ENCODE measurements around the gene SLC22A17.

The SLC22A17 gene

DNA sequence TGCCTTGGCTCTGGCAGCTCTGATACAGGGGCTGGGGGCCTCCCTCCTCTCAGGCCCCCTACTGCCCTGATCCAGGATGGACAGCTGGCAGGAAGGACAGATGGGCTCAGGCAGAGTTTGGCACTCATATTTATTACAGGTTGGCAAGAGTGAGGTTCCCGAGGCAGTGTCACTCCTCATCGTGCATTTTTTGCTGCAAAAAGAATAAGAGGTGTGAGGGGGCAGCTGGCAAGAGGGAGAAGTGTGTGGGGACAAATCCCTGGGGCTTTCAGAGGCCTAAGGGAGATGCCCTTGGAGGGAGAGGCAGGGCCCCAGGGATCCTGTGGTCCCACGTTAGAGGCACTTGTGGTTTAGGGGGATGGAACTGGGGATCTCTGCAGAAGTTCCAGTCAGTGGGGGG, 29.2 kb upstream of the SLC22A17 start:
- no peak overlapping the region for H3K4me3 ChIP-seq (ENCODE audit: low read length)
- H3K36me3 ChIP-seq (ENCODE audit: control insufficient read depth, insufficient read depth, low read length): no peaks in the 10 kb centered on the region
- no peaks in the 10 kb centered on the region for H3K4me1 ChIP-seq (ENCODE audit: control insufficient read depth, insufficient read depth, low read length)
- DNase-seq (ENCODE audit: low read depth, low spot score): no peak
- H3K9me3 ChIP-seq (ENCODE audit: control insufficient read depth, insufficient read depth, low read length): no peaks in the 10 kb centered on the region
- H3K27me3 ChIP-seq (ENCODE audit: control insufficient read depth, insufficient read depth, low read length): no peaks in the 10 kb centered on the region
- WGBS (ENCODE audit: insufficient coverage, insufficient read length): no CpG with 5 or more reads among the region's 3 CpGs
- H3K27ac ChIP-seq (ENCODE audit: low read length): no peak overlapping the region

- Histone ChIP-seq H3K9me3 (ENCODE audit: control insufficient read depth, insufficient read depth, low read length) (no peaks in the 10 kb centered on the region), H3K27me3 (ENCODE audit: control insufficient read depth, insufficient read depth, low read length) (no peaks in the 10 kb centered on the region), H3K4me3 (ENCODE audit: low read length) (no peak overlapping the region), H3K36me3 (ENCODE audit: control insufficient read depth, insufficient read depth, low read length) (no peaks in the 10 kb centered on the region), H3K4me1 (ENCODE audit: control insufficient read depth, insufficient read depth, low read length) (no peaks in the 10 kb centered on the region), H3K27ac (ENCODE audit: low read length) (no peak overlapping the region)
- DNase-seq (ENCODE audit: low read depth, low spot score): no peak
- WGBS (ENCODE audit: insufficient coverage, insufficient read length): no CpG with 5 or more reads among the region's 4 CpGs
Measured at GRCh38 chr14:23380976-23381375, 28.3 kb upstream of the SLC22A17 start.

GRCh38 chr14:23380197-23380914, 27.7 kb upstream of the SLC22A17 start:
- no CpG with 5 or more reads among the region's 16 CpGs for WGBS (ENCODE audit: insufficient coverage, insufficient read length)
- H3K36me3 ChIP-seq (ENCODE audit: control insufficient read depth, insufficient read depth, low read length): no peaks in the 10 kb centered on the region
- H3K9me3 ChIP-seq (ENCODE audit: control insufficient read depth, insufficient read depth, low read length): no peaks in the 10 kb centered on the region
- no peaks in the 10 kb centered on the region for H3K4me1 ChIP-seq (ENCODE audit: control insufficient read depth, insufficient read depth, low read length)
- no peaks in the 10 kb centered on the region for H3K27me3 ChIP-seq (ENCODE audit: control insufficient read depth, insufficient read depth, low read length)
- no peak overlapping the region for H3K4me3 ChIP-seq (ENCODE audit: low read length)
- DNase-seq (ENCODE audit: low read depth, low spot score): no peak
- H3K27ac ChIP-seq (ENCODE audit: low read length): no peak overlapping the region

DNA sequence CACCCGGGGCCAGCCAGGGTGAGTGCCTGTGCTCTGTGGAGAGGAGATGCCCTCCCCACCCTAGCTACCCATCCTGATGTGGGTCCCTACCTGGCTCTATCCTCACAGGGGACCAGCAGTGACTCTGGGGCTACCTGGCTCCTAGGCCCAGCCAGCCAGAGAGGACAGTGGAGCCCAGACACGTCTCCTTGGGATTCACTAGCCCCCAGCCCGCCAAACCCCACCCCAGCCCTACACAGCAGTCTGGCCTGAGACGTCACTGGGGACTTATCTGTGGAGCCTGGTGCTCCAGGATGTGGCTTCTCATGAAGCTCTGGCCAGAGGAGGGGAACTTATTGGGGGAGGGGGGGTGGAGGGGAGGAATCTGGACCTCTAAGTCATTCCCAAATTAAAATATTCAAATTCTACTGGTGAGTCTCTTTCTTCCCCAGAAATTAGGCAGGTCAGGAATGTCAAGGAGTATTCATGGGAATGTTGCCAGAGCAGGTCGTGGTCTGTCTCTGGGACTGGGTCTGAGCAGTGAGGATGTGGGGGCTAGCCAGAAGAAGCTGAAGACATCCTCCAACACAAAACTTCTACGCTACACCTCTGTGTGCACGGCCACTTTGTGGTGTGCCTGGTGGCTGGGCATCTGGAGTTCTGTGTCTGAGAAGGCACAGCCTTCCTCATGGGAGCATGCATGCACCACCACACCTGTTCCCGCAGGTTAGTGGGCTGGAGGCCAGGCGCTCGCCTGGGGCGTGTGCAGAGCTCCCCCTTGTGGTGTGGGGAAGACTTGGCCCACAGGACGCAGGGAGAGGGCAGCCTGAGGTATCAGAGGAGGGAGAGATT, 26.9 kb upstream of the SLC22A17 start:
- no peaks in the 10 kb centered on the region for H3K4me1 ChIP-seq (ENCODE audit: control insufficient read depth, insufficient read depth, low read length)
- H3K27ac ChIP-seq (ENCODE audit: low read length): no peak overlapping the region
- H3K27me3 ChIP-seq (ENCODE audit: control insufficient read depth, insufficient read depth, low read length): no peaks in the 10 kb centered on the region
- no peaks in the 10 kb centered on the region for H3K9me3 ChIP-seq (ENCODE audit: control insufficient read depth, insufficient read depth, low read length)
- no peak for DNase-seq (ENCODE audit: low read depth, low spot score)
- H3K4me3 ChIP-seq (ENCODE audit: low read length): no peak overlapping the region
- WGBS (ENCODE audit: insufficient coverage, insufficient read length): no CpG with 5 or more reads among the region's 12 CpGs
- H3K36me3 ChIP-seq (ENCODE audit: control insufficient read depth, insufficient read depth, low read length): no peaks in the 10 kb centered on the region

- Histone ChIP-seq H3K4me3 (ENCODE audit: low read length) (no peak overlapping the region), H3K9me3 (ENCODE audit: control insufficient read depth, insufficient read depth, low read length) (no peaks in the 10 kb centered on the region), H3K27ac (ENCODE audit: low read length) (no peak overlapping the region), H3K36me3 (ENCODE audit: control insufficient read depth, insufficient read depth, low read length) (no peaks in the 10 kb centered on the region), H3K27me3 (ENCODE audit: control insufficient read depth, insufficient read depth, low read length) (no peaks in the 10 kb centered on the region), H3K4me1 (ENCODE audit: control insufficient read depth, insufficient read depth, low read length) (no peaks in the 10 kb centered on the region)
- WGBS (ENCODE audit: insufficient coverage, insufficient read length): no CpG with 5 or more reads among the region's 11 CpGs
- no peak for DNase-seq (ENCODE audit: low read depth, low spot score)
Measured at GRCh38 chr14:23378612-23379220, 26.0 kb upstream of the SLC22A17 start.

DNA sequence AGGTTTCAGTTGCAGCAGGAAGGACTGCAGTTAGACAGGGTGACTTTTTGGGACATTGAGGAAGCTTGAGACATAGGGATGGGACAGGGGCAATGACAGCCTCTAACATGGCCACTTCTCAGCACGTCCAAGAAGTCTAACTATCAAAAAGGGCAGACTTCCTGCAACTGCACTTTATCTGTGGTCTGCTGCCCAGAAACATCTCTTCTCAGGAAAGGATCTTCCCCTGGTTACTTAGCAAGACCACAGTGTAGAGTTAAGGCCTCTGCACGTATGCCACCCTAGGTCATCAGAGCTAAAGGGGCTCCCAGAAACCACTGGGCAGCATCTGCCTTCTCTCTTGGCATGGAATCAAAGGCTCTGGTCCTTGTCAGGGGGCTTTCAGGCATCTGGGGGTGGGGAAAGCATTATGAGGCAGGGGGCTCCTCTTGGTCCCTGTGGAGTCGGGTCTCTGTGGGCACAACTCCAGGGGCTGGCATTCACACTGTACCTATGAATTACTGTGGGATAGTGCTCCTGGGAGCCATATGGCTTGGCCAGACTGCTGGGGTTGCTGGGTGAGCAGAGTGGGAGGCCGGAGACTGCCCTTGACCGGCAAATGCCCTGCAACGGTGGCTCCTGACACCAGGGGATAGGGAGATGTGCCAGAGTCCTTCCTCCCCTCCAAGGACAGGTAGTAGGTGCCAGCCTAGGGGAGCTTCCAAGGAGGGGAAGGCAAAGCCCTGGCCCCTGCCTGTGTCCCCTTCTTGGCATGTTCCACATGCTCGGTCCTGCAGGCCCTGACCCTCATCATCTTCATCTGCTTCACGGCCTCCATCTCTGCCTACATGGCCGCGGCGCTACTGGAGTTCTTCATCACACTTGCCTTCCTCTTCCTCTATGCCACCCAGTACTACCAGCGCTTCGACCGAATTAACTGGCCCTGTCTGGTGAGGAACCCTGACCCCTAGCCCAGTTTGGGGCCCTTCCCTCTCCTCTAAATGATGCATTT, 25.2 kb upstream of the SLC22A17 start:
- WGBS (ENCODE audit: insufficient coverage, insufficient read length): no CpG with 5 or more reads among the region's 14 CpGs
- no peak for DNase-seq (ENCODE audit: low read depth, low spot score)
- no peak overlapping the region for H3K27ac ChIP-seq (ENCODE audit: low read length)
- no peak overlapping the region for H3K4me3 ChIP-seq (ENCODE audit: low read length)
- H3K36me3 ChIP-seq (ENCODE audit: control insufficient read depth, insufficient read depth, low read length): no peaks in the 10 kb centered on the region
- no peaks in the 10 kb centered on the region for H3K27me3 ChIP-seq (ENCODE audit: control insufficient read depth, insufficient read depth, low read length)
- H3K9me3 ChIP-seq (ENCODE audit: control insufficient read depth, insufficient read depth, low read length): no peaks in the 10 kb centered on the region
- H3K4me1 ChIP-seq (ENCODE audit: control insufficient read depth, insufficient read depth, low read length): no peaks in the 10 kb centered on the region

- no CpG with 5 or more reads among the region's 11 CpGs for WGBS (ENCODE audit: insufficient coverage, insufficient read length)
- H3K9me3 ChIP-seq (ENCODE audit: control insufficient read depth, insufficient read depth, low read length): no peaks in the 10 kb centered on the region
- H3K27ac ChIP-seq (ENCODE audit: low read length): no peak overlapping the region
- no peaks in the 10 kb centered on the region for H3K4me1 ChIP-seq (ENCODE audit: control insufficient read depth, insufficient read depth, low read length)
- no peaks in the 10 kb centered on the region for H3K36me3 ChIP-seq (ENCODE audit: control insufficient read depth, insufficient read depth, low read length)
- DNase-seq (ENCODE audit: low read depth, low spot score): no peak
- no peak overlapping the region for H3K4me3 ChIP-seq (ENCODE audit: low read length)
- H3K27me3 ChIP-seq (ENCODE audit: control insufficient read depth, insufficient read depth, low read length): no peaks in the 10 kb centered on the region
Measured at GRCh38 chr14:23377198-23377550, 24.5 kb upstream of the SLC22A17 start.

- Histone ChIP-seq H3K4me3 (ENCODE audit: low read length) (no peak within 1 kb of the TSS), H3K27me3 (ENCODE audit: control insufficient read depth, insufficient read depth, low read length) (no peaks in the 10 kb centered on the region), H3K9me3 (ENCODE audit: control insufficient read depth, insufficient read depth, low read length) (no peaks in the 10 kb centered on the region), H3K4me1 (ENCODE audit: control insufficient read depth, insufficient read depth, low read length) (no peaks in the 10 kb centered on the region), H3K27ac (ENCODE audit: low read length) (no peak within 1 kb of the TSS), H3K36me3 (ENCODE audit: control insufficient read depth, insufficient read depth, low read length) (no peaks in the 10 kb centered on the region)
- WGBS (ENCODE audit: insufficient coverage, insufficient read length): no CpG with 5 or more reads among the region's 13 CpGs
- no peak for DNase-seq (ENCODE audit: low read depth, low spot score)
Measured at GRCh38 chr14:23376482-23377197, 24.0 kb upstream of the SLC22A17 start, which contains the start of gene CMTM5. TSS of gene CMTM5 (plus strand) at chr14:23377046. CDS start at chr14:23377252, 206 bp downstream.

GRCh38 chr14:23375527-23376251, 23.0 kb upstream of the SLC22A17 start:
- H3K9me3 ChIP-seq (ENCODE audit: control insufficient read depth, insufficient read depth, low read length): no peaks in the 10 kb centered on the region
- DNase-seq (ENCODE audit: low read depth, low spot score): no peak
- no peaks in the 10 kb centered on the region for H3K4me1 ChIP-seq (ENCODE audit: control insufficient read depth, insufficient read depth, low read length)
- no CpG with 5 or more reads among the region's 21 CpGs for WGBS (ENCODE audit: insufficient coverage, insufficient read length)
- H3K27me3 ChIP-seq (ENCODE audit: control insufficient read depth, insufficient read depth, low read length): no peaks in the 10 kb centered on the region
- no peak overlapping the region for H3K27ac ChIP-seq (ENCODE audit: low read length)
- no peaks in the 10 kb centered on the region for H3K36me3 ChIP-seq (ENCODE audit: control insufficient read depth, insufficient read depth, low read length)
- H3K4me3 ChIP-seq (ENCODE audit: low read length): no peak overlapping the region

Measured in iPS DF 6.9 (cell line).